ENCODE data around the gene HDAC8. TPM values are rescaled to one million over a fixed set of nuclear protein-coding genes. Genes with fewer than 3 reads are reported as not detected.

The HDAC8 gene
- total and polyA plus RNA-seq, 9 of the 15 experiments (the other 6 are each of a cell fraction or from before 2014, with no cell fraction given), result 18.9 to 53.8 (median 28.7) TPM

DNA sequence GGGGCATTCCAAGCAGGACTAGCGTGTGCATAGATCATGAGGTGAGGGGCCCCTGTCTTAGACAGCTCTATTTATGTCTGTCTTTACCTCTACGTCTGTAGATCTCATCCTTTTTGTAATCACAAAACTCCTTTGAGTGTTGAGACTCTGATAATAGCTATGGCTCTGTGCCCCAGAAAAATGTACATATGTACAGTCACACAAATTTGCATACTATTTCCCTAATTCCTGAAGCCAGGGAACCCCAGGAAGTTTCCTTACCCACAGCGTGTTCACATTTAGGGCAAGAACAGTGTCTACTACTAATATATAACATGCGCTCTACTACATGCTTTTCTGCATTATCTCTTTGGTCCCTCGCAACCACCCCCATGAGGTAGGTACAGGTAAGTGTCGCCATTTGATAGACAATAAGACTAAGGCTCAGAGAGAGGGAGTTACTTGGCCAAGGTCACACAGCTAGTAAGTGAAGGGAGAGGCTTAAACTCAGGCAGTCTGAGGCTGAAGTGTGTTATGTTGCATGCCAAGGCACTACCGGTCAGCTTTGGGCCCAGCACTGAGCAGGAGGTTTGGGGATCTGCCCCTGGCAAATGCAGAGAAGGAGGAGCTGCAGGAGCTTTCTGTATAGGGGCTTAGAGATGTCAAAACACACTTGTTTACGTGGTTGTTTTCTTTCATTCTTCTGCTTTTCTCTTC, 245.9 kb downstream of the HDAC8 start (continued):
- TF ChIP-seq, protein P1, sequence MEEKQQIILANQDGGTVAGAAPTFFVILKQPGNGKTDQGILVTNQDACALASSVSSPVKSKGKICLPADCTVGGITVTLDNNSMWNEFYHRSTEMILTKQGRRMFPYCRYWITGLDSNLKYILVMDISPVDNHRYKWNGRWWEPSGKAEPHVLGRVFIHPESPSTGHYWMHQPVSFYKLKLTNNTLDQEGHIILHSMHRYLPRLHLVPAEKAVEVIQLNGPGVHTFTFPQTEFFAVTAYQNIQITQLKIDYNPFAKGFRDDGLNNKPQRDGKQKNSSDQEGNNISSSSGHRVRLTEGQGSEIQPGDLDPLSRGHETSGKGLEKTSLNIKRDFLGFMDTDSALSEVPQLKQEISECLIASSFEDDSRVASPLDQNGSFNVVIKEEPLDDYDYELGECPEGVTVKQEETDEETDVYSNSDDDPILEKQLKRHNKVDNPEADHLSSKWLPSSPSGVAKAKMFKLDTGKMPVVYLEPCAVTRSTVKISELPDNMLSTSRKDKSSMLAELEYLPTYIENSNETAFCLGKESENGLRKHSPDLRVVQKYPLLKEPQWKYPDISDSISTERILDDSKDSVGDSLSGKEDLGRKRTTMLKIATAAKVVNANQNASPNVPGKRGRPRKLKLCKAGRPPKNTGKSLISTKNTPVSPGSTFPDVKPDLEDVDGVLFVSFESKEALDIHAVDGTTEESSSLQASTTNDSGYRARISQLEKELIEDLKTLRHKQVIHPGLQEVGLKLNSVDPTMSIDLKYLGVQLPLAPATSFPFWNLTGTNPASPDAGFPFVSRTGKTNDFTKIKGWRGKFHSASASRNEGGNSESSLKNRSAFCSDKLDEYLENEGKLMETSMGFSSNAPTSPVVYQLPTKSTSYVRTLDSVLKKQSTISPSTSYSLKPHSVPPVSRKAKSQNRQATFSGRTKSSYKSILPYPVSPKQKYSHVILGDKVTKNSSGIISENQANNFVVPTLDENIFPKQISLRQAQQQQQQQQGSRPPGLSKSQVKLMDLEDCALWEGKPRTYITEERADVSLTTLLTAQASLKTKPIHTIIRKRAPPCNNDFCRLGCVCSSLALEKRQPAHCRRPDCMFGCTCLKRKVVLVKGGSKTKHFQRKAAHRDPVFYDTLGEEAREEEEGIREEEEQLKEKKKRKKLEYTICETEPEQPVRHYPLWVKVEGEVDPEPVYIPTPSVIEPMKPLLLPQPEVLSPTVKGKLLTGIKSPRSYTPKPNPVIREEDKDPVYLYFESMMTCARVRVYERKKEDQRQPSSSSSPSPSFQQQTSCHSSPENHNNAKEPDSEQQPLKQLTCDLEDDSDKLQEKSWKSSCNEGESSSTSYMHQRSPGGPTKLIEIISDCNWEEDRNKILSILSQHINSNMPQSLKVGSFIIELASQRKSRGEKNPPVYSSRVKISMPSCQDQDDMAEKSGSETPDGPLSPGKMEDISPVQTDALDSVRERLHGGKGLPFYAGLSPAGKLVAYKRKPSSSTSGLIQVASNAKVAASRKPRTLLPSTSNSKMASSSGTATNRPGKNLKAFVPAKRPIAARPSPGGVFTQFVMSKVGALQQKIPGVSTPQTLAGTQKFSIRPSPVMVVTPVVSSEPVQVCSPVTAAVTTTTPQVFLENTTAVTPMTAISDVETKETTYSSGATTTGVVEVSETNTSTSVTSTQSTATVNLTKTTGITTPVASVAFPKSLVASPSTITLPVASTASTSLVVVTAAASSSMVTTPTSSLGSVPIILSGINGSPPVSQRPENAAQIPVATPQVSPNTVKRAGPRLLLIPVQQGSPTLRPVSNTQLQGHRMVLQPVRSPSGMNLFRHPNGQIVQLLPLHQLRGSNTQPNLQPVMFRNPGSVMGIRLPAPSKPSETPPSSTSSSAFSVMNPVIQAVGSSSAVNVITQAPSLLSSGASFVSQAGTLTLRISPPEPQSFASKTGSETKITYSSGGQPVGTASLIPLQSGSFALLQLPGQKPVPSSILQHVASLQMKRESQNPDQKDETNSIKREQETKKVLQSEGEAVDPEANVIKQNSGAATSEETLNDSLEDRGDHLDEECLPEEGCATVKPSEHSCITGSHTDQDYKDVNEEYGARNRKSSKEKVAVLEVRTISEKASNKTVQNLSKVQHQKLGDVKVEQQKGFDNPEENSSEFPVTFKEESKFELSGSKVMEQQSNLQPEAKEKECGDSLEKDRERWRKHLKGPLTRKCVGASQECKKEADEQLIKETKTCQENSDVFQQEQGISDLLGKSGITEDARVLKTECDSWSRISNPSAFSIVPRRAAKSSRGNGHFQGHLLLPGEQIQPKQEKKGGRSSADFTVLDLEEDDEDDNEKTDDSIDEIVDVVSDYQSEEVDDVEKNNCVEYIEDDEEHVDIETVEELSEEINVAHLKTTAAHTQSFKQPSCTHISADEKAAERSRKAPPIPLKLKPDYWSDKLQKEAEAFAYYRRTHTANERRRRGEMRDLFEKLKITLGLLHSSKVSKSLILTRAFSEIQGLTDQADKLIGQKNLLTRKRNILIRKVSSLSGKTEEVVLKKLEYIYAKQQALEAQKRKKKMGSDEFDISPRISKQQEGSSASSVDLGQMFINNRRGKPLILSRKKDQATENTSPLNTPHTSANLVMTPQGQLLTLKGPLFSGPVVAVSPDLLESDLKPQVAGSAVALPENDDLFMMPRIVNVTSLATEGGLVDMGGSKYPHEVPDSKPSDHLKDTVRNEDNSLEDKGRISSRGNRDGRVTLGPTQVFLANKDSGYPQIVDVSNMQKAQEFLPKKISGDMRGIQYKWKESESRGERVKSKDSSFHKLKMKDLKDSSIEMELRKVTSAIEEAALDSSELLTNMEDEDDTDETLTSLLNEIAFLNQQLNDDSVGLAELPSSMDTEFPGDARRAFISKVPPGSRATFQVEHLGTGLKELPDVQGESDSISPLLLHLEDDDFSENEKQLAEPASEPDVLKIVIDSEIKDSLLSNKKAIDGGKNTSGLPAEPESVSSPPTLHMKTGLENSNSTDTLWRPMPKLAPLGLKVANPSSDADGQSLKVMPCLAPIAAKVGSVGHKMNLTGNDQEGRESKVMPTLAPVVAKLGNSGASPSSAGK (IDR thresholded peaks at IDR 0.05), result no peak
- TF ChIP-seq FOXP4 (CRISPR knock-in tag; IDR thresholded peaks at IDR 0.05; ENCODE audit: borderline replicate concordance), result no peak
- TF ChIP-seq PKNOX1 (IDR thresholded peaks at IDR 0.05), result no peak
- no peak for TF ChIP-seq RBM25 (IDR thresholded peaks at IDR 0.05; ENCODE audit: low read depth, low read length, severe bottlenecking)
- TF ChIP-seq ATF7 (IDR thresholded peaks at IDR 0.05), result no peak
- no peak for TF ChIP-seq TCF3 (CRISPR knock-in tag; IDR thresholded peaks at IDR 0.05)
- no peak for TF ChIP-seq XRCC5 (IDR thresholded peaks at IDR 0.05; ENCODE audit: low read depth, low read length)
- no peak for TF ChIP-seq ZEB2 (IDR thresholded peaks at IDR 0.05)
- no peak for TF ChIP-seq ZBTB2 (IDR thresholded peaks at IDR 0.05)
- no peak for TF ChIP-seq KLF16 (IDR thresholded peaks at IDR 0.05)
- TF ChIP-seq ZNF766 (CRISPR knock-in tag; conservative IDR thresholded peaks at IDR 0.05), result no peak
